ENCODE data around the gene CTNND2. TPM values are rescaled to one million over a fixed set of nuclear protein-coding genes. Genes with fewer than 3 reads are reported as not detected.

Gene CTNND2
- total and polyA plus RNA-seq, 2 donors = 0.24 to 1.4 TPM

DNA sequence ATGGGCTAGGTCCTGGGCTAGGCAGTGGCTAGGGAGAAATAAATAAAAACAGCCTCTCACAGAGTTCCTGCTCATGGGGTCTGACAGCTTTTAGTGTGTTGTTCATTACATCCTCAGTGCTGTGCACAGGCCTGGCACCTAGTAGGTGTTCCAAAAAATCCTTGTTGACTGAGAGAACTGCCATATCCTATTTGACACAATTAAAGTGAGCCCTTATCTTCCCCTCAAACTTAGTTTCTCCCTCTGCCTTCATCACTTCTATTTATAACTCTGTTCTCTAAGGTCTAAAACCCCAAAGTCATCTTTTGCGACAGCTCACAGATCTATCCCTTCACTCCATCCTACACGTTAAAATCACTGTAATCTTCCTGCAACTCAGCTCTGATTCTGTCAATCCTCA is 594.1 kb downstream of the CTNND2 start:
- Histone ChIP-seq H3K36me3 (ENCODE audit: insufficient read depth) (no peaks in the 10 kb centered on the region), H3K4me3 (ENCODE audit: low read depth, low read length) (no peak overlapping the region), H3K27ac (ENCODE audit: low read depth) (no peak overlapping the region), H3K4me1 (ENCODE audit: insufficient read depth) (no peaks in the 10 kb centered on the region)
- DNase-seq (ENCODE audit: extremely low spot score) = no peak
- 57% methylated on average over 2 of the region's 2 CpGs for WGBS

DNA sequence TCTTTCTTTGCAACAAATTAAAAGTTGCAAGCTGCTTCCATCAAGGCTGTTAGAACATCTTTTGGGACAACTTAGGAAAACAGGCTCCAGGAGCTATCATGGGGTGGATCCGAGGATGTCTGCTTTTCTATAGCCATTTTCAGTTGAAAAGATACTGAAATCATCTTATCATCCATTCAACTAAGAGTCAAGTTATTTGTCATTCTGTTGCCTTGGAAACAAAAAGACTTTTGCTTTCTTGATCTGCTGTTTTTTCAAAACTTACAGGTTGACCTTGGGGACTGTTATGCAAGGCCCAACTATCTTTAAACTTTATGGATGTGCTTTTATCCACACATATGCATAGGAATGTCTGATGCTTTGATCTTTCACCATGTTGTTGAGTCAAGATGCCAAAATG is 597.9 kb downstream of the CTNND2 start:
- H3K36me3 ChIP-seq (ENCODE audit: insufficient read depth) = no peaks in the 10 kb centered on the region
- H3K4me1 ChIP-seq (ENCODE audit: insufficient read depth) = no peaks in the 10 kb centered on the region
- DNase-seq (ENCODE audit: extremely low spot score) = no peak
- 67% methylated on average over 1 of the region's 1 CpG for WGBS
- H3K27ac ChIP-seq (ENCODE audit: low read depth) = no peak overlapping the region
- H3K4me3 ChIP-seq (ENCODE audit: low read depth, low read length) = no peak overlapping the region

DNA sequence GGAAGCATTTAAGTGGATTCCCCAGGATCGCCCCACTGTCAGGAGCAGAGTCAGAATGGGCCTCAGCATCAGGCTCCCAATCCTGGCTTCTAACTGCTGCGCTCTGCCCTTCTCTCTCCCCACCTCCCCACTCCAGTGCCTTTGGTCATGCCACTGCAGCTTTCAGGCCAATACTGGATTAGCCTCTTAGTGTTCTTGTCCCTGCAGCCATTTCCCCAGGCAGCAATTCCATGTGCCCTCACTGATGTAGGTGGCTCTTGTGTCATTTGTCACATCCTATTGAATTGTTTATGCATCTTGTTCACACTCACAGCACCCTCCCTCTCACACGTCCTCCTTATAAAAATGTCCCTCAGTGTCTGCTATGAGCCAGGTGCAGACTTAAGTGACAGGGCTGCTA is 599.0 kb downstream of the CTNND2 start:
- WGBS = 74% methylated on average over 3 of the region's 3 CpGs
- Histone ChIP-seq H3K4me3 (ENCODE audit: low read depth, low read length) (no peak overlapping the region), H3K27ac (ENCODE audit: low read depth) (no peak overlapping the region), H3K36me3 (ENCODE audit: insufficient read depth) (no peaks in the 10 kb centered on the region), H3K4me1 (ENCODE audit: insufficient read depth) (no peaks in the 10 kb centered on the region)
- no peak for DNase-seq (ENCODE audit: extremely low spot score)

DNA sequence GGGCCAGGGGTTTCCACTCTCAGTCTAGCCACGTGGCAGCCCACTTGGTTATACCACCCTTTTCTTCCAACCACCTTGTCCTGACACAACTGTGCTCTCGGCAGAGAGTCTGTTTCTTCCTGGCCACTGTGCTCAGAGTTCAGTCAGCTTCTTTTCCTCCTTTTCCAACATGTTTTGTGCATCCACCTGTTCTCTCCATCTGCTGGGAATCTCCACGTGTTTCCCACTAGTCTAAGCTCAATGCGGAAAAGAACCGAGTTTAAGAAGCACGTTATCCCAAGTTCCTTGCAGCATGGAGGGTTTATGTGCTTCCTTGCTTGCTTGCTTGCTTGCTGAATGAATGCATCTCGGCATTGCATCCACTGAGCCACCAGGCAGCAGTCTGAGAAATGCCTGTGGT is 599.6 kb downstream of the CTNND2 start:
- no peak for DNase-seq (ENCODE audit: extremely low spot score)
- H3K27ac ChIP-seq (ENCODE audit: low read depth) = no peak overlapping the region
- WGBS = 85% methylated on average over 7 of the region's 7 CpGs

DNA sequence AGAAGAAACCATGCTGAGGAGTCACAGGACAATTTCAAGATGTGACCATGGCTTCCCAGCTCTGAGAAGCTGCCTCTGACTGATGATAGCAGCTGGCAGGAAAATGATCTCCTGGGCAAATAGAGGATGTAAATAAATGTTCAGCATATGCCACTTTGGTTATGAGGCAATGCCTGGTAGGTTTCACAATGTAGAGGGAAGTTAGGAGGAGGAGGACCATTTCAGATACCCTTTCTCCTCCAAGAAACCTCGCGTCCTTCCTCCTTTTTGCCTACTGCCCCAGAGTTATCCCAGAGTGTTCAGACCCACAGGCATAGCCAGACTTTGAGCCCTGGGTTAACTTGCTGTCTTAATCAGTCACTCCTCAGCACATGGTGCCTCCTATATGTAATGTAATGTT is 601.6 kb downstream of the CTNND2 start:
- Histone ChIP-seq H3K4me3 (ENCODE audit: low read depth, low read length) (no peak overlapping the region), H3K27ac (ENCODE audit: low read depth) (no peak overlapping the region), H3K36me3 (ENCODE audit: insufficient read depth) (no peaks in the 10 kb centered on the region), H3K4me1 (ENCODE audit: insufficient read depth) (no peaks in the 10 kb centered on the region)
- WGBS = 90% methylated on average over 2 of the region's 2 CpGs
- no peak for DNase-seq (ENCODE audit: extremely low spot score)

More for the DNA sequence above, 599.6 kb downstream of the CTNND2 start:
- Histone ChIP-seq H3K4me3 (ENCODE audit: low read depth, low read length) (no peak overlapping the region), H3K36me3 (ENCODE audit: insufficient read depth) (no peaks in the 10 kb centered on the region), H3K4me1 (ENCODE audit: insufficient read depth) (no peaks in the 10 kb centered on the region)

DNA sequence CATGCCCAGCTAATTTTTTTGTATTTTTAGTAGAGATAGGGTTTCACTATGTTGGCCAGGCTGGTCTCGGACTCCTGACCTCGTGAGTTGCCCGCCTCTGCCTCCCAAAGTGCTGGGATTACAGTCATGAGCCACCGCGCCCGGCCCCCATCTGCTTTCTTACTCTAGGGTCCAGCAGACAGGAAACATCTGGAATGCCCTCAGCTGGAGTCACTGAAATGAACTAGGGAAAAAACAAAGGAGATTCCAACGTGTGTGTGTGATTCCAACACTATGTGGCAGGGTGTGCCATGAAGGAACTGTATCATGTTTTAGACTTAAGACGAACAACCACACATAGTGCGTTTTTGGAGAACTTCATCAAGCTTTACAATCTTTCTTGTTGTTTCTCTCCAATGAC is 603.1 kb downstream of the CTNND2 start:
- 50% methylated on average over 9 of the region's 9 CpGs for WGBS
- H3K4me1 ChIP-seq (ENCODE audit: insufficient read depth) = no peaks in the 10 kb centered on the region
- no peak for DNase-seq (ENCODE audit: extremely low spot score)

DNA sequence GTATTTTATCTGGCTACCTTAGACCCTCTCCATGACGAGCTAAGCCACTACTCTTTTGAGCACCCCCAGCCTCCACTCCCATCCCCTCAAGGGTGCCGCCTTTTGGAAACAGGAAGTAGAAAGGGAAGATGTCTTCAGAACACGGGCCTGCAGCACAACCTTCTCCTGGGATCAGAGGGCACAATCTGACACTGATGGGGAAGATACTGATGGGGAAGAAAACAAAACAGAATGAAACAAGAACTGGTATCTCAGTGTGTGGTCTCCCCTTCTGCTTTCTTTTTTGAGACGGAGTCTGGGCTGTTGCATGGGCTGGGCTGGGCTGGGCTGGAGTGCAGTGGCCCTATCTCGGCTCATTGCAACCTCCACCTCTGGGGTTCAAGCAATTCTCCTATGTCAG is 603.5 kb downstream of the CTNND2 start:
- 69% methylated on average over 5 of the region's 5 CpGs for WGBS
- H3K4me3 ChIP-seq (ENCODE audit: low read depth, low read length) = no peak overlapping the region
- no peaks in the 10 kb centered on the region for H3K4me1 ChIP-seq (ENCODE audit: insufficient read depth)
- H3K36me3 ChIP-seq (ENCODE audit: insufficient read depth) = no peaks in the 10 kb centered on the region
- no peak overlapping the region for H3K27ac ChIP-seq (ENCODE audit: low read depth)
- DNase-seq (ENCODE audit: extremely low spot score) = no peak

More for the DNA sequence above, 603.1 kb downstream of the CTNND2 start:
- Histone ChIP-seq H3K27ac (ENCODE audit: low read depth) (no peak overlapping the region), H3K4me3 (ENCODE audit: low read depth, low read length) (no peak overlapping the region), H3K36me3 (ENCODE audit: insufficient read depth) (no peaks in the 10 kb centered on the region)

DNA sequence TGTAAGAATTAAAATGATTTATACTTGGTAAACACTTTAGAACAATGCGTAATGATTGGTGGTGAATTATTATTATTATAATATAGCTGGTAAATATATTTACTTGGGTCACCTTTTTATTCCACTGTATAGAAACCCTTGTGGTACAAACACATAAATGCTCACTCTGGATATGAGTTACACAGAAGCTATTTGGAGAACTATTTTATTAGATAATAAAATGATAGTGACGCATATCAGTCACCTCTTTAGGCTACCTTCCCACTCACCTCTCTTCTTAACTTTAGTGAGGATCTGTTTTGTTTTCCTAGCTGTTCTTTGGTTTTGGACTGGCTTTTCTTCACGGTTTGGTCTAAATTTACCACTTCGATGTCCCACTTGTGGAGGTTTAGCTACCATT is 605.4 kb downstream of the CTNND2 start:
- 91% methylated on average over 4 of the region's 4 CpGs for WGBS
- H3K4me1 ChIP-seq (ENCODE audit: insufficient read depth) = no peaks in the 10 kb centered on the region

DNA sequence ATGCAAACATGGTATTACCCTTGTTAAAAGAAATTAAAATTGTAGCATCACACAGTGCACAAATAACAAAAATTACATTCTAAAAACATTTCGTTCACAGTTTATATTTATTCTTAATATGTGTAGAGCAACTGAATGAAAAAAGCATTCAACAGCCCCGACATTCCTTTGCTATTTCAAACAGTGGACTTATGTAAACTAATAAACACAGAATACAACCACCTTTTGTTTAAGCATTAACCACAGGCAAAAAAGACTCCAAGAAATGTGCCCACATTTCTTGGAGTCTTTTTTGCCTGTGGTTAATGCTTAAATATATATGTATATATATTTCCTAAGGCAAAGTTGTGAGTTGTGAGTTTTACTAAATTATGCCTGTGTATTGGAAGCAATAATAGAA is 610.7 kb downstream of the CTNND2 start:
- no peaks in the 10 kb centered on the region for H3K4me1 ChIP-seq (ENCODE audit: insufficient read depth)
- H3K4me3 ChIP-seq (ENCODE audit: low read depth, low read length) = no peak overlapping the region
- no peak overlapping the region for H3K27ac ChIP-seq (ENCODE audit: low read depth)
- 36% methylated on average over 2 of the region's 2 CpGs for WGBS
- no peak for DNase-seq (ENCODE audit: extremely low spot score)
- H3K36me3 ChIP-seq (ENCODE audit: insufficient read depth) = no peaks in the 10 kb centered on the region

More for the DNA sequence above, 605.4 kb downstream of the CTNND2 start:
- DNase-seq (ENCODE audit: extremely low spot score) = no peak
- Histone ChIP-seq H3K4me3 (ENCODE audit: low read depth, low read length) (no peak overlapping the region), H3K27ac (ENCODE audit: low read depth) (no peak overlapping the region), H3K36me3 (ENCODE audit: insufficient read depth) (no peaks in the 10 kb centered on the region)

DNA sequence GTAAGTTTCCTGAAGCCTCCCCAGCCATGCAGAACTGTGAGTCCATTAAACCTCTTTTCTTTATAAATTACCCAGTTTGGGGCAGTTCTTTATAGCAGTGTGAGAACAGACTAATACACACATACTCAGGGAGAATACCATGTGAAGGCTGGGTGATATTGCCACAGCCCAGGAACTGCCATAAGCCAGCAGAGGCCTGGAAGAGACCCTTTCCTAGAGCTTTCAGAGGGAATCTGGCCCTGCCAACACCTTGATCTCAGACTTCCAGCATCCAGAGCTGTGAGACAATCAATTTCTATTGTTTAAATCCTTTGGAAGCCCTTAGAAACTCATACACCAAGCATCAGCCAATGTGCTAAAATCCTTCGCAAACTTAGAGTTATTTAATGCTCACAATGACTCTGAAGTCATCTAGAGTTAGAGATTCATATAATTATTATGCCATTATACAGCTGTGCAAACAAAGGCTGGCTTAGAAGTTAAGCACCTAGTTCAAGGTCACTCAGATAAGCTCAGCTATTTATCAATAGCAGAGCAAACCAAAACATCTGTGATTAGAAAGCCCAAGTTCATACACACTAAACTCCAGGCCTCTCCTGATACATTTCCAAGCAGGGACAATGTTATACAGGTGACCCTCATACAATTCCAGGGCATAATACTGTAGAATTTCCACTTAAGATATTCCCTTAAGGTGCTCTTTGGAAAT is 611.4 kb downstream of the CTNND2 start:
- Histone ChIP-seq H3K27ac (ENCODE audit: low read depth) (no peak overlapping the region), H3K4me3 (ENCODE audit: low read depth, low read length) (no peak overlapping the region), H3K4me1 (ENCODE audit: insufficient read depth) (no peaks in the 10 kb centered on the region), H3K36me3 (ENCODE audit: insufficient read depth) (no peaks in the 10 kb centered on the region)
- no peak for DNase-seq (ENCODE audit: extremely low spot score)
- WGBS = 81% methylated on average over 1 of the region's 1 CpG

DNA sequence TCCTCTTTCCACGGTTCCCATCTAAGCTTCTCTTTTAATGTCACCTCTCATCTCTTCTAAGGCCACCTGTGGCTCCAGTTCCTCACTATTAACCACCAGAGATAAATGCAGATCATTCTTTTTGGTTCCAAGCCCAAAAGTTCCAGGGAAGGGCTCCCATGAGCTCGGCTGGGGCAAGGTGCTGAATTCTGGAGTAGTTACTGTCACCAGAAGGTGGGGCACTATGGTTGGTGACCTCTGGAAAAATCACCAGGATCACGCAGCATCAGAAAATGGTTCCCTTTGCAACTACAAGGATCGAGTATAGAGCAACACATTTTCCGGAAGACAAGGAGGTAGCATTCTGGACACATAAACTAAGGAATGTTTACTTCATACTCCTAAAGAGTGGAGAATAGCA is 614.5 kb downstream of the CTNND2 start:
- Histone ChIP-seq H3K4me3 (ENCODE audit: low read depth, low read length) (no peak overlapping the region), H3K36me3 (ENCODE audit: insufficient read depth) (no peaks in the 10 kb centered on the region), H3K27ac (ENCODE audit: low read depth) (no peak overlapping the region), H3K4me1 (ENCODE audit: insufficient read depth) (no peaks in the 10 kb centered on the region)
- 79% methylated on average over 5 of the region's 5 CpGs for WGBS
- no peak for DNase-seq (ENCODE audit: extremely low spot score)

DNA sequence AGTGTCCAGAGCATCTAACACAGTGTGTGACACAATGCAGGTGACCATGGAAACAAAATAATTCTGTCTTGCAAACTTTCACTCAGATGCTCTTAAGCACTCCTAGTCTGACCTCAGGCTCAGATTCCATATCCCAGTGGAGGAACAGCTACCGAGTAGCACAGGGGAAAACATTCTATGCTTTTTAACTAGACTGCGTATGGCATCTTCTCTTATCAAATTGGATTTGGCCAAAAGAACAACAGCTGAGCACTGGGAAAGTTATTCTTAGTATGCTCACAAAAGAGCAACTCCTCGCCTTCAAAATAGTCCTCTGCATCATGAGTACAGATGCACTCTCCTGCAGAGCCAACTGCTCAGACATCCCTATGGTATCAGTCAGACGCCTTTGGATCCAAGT is 615.0 kb downstream of the CTNND2 start:
- no peaks in the 10 kb centered on the region for H3K36me3 ChIP-seq (ENCODE audit: insufficient read depth)
- no peaks in the 10 kb centered on the region for H3K4me1 ChIP-seq (ENCODE audit: insufficient read depth)
- no peak overlapping the region for H3K27ac ChIP-seq (ENCODE audit: low read depth)
- H3K4me3 ChIP-seq (ENCODE audit: low read depth, low read length) = no peak overlapping the region
- DNase-seq (ENCODE audit: extremely low spot score) = no peak
- 47% methylated on average over 4 of the region's 4 CpGs for WGBS

DNA sequence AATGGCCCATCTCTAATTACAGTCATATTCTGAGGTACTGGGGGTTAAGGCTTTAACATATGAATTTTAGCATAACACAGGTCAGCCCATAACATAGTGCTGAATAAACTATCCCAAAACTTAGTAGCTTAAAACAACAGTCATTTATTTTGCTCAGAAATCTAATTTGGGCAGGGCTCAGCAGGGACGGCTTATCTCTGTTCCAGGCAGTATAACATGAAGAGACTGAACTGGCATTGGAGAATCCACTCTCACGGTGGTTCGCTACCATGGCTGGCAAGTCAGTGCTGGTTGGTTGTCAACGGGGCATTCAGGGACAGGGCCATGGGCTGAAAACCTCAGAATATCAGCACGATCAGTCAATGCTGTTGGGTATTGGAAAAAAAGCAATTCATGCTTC is 622.4 kb downstream of the CTNND2 start:
- H3K36me3 ChIP-seq (ENCODE audit: insufficient read depth) = no peaks in the 10 kb centered on the region
- H3K4me3 ChIP-seq (ENCODE audit: low read depth, low read length) = no peak overlapping the region
- WGBS = 93% methylated on average over 5 of the region's 5 CpGs
- no peaks in the 10 kb centered on the region for H3K4me1 ChIP-seq (ENCODE audit: insufficient read depth)
- DNase-seq (ENCODE audit: extremely low spot score) = no peak
- H3K27ac ChIP-seq (ENCODE audit: low read depth) = no peak overlapping the region

DNA sequence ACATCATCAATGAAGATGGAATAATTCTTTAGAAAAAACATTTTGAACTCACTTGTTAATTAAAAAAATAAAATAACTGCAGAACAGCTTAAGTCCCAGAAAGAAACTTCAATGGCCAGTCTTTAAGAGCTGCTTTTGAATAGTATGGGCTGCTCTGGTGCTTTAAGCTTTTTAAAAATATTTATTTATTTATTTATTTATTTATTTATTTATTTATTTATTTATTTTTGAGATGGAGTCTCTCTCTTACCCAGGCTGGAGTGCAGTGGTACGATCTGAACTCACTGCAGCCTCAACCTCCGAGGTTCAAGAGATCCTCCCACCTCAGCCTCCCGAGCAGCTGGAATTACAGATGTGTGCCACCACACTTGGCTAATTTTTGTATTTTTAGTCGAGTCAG is 626.9 kb downstream of the CTNND2 start:
- H3K36me3 ChIP-seq (ENCODE audit: insufficient read depth) = no peaks in the 10 kb centered on the region
- WGBS = 87% methylated on average over 4 of the region's 4 CpGs
- no peak for DNase-seq (ENCODE audit: extremely low spot score)

More for the DNA sequence above, 626.9 kb downstream of the CTNND2 start:
- no peak overlapping the region for H3K4me3 ChIP-seq (ENCODE audit: low read depth, low read length)
- no peaks in the 10 kb centered on the region for H3K4me1 ChIP-seq (ENCODE audit: insufficient read depth)
- H3K27ac ChIP-seq (ENCODE audit: low read depth) = no peak overlapping the region
